HCT116 (cell line): ENCODE results near the gene NCBP3. TPM values are rescaled to one million over a fixed set of nuclear protein-coding genes. Genes with fewer than 3 reads are reported as not detected.

Experiments
- ATAC-seq: fragments of 200-7000 bp; cut with Tn5 transposase; 2 replicates; pipeline ENCODE4 v1.9.1; 2020; ENCODE audit warnings: mild to moderate bottlenecking, moderate library complexity
- BruUV-seq: library from RNA; stranded (reverse); fragments of 400-500 nt; replicated peaks from 2 replicates; lab custom pipeline; 2021; lab: Mats Ljungman, UMichigan
- CTCF ChIA-PET: fragments of 300-600 bp; sonication (Branson Sonifier 250); formaldehyde crosslinking; loops from one replicate; lab custom pipeline; 2021; ENCODE audit warnings: antibody characterized with exemption; lab: Charles Lee
- POLR2A ChIA-PET: fragments of 300-600, 350-600 bp; sonication (Branson Sonifier 250); formaldehyde crosslinking; loops from one replicate; lab custom pipeline; 2021; ENCODE audit warnings: antibody characterized with exemption; lab: Charles Lee
- RAD21 ChIA-PET, 2 experiments: fragments of 300-600 bp; sonication (Branson Sonifier 250); formaldehyde crosslinking; loops; one replicate each; lab custom pipeline; 2023; ENCODE audit warnings: low total read pairs in 2 of 2; ENCODE audit not compliant: uncharacterized antibody in 2 of 2, unreplicated experiment in 2 of 2, low non-redundant PET in 1 of 2; lab: Charles Lee
- DNase-seq: peaks from one replicate; pipeline ENCODE4 v3.0.0-alpha.2; 2010; ENCODE audit warnings: low read depth, low spot score
- H2AFZ ChIP-seq: fragments of 200-600 bp; shearing (Covaris generic), sonication (generic); 2 replicates; pipeline ENCODE4 v1.6.1; 2017; ENCODE audit warnings: low read depth, mixed run types, mixed read lengths, antibody characterized with exemption, low read length; ENCODE audit not compliant: poor library complexity, severe bottlenecking
- H3K27ac ChIP-seq: 2 replicates; pipeline ENCODE4 v1.5.1; 2012; ENCODE audit warnings: low read depth, low read length
- H3K27me3 ChIP-seq: fragments of 200-600 bp; sonication (generic); 2 replicates; pipeline ENCODE4 v1.6.1; 2016; ENCODE audit warnings: mixed run types, low read length, mixed read lengths; ENCODE audit not compliant: insufficient read depth
- H3K36me3 ChIP-seq, 2 experiments: fragments of 200-500 bp in 1 of 2; fragments of 200-600 bp in 1 of 2; sonication (Bioruptor generic) in 1 of 2; sonication (generic) in 1 of 2; 2 replicates each; pipeline versions ENCODE4 v1.5.1 to v1.6.1; 2014 to 2016; ENCODE audit warnings: low read length in 2 of 2, inconsistent platforms in 1 of 2, mixed read lengths in 1 of 2, mixed run types in 1 of 2; ENCODE audit not compliant: insufficient read depth in 2 of 2, control insufficient read depth in 1 of 2
- H3K4me1 ChIP-seq, 2 experiments: fragments of 200-600 bp in 1 of 2; sonication (generic) in 1 of 2; 2 replicates each; pipeline versions ENCODE4 v1.5.1 to v1.6.1; 2012 to 2017; ENCODE audit warnings: low read length in 2 of 2, inconsistent platforms in 1 of 2, mild to moderate bottlenecking in 1 of 2, mixed read lengths in 1 of 2, mixed run types in 1 of 2, moderate library complexity in 1 of 2; ENCODE audit not compliant: insufficient read depth in 2 of 2, control insufficient read depth in 1 of 2
- H3K4me2 ChIP-seq: fragments of 200-600 bp; sonication (generic); 2 replicates; pipeline ENCODE4 v1.6.1; 2017; ENCODE audit warnings: mixed run types, low read length, mixed read lengths
- H3K4me3 ChIP-seq, 2 experiments: fragments of 200-600 bp in 1 of 2; sonication (generic) in 1 of 2; replicated peaks in 1 of 2; 2 replicates each; pipeline ENCODE4 v1.5.1; 2011 to 2016; ENCODE audit warnings: low read length in 2 of 2, control low read depth in 1 of 2, low read depth in 1 of 2, mild to moderate bottlenecking in 1 of 2, mixed read lengths in 1 of 2, mixed run types in 1 of 2
- H3K79me2 ChIP-seq: fragments of 200-600 bp; sonication (generic); 2 replicates; pipeline ENCODE4 v1.6.1; 2017; ENCODE audit warnings: mild to moderate bottlenecking, mixed run types, low read length, moderate library complexity, mixed read lengths; ENCODE audit not compliant: insufficient read depth
- H3K9ac ChIP-seq: fragments of 200-600 bp; sonication (generic); 2 replicates; pipeline ENCODE4 v1.6.1; 2016; ENCODE audit warnings: low read length, mixed read lengths
- H3K9me2 ChIP-seq: fragments of 200-600 bp; sonication (generic), shearing (Covaris generic); 2 replicates; pipeline ENCODE4 v1.6.1; 2017; ENCODE audit warnings: mixed run types, mild to moderate bottlenecking, moderate library complexity; ENCODE audit not compliant: insufficient read depth
- H3K9me3 ChIP-seq, 2 experiments: fragments of 200-500 bp in 1 of 2; fragments of 200-600 bp in 1 of 2; sonication (Bioruptor generic) in 1 of 2; sonication (generic) in 1 of 2; 2 replicates each; pipeline ENCODE4 v1.6.1; 2014 to 2017; ENCODE audit warnings: low read length in 2 of 2, mixed read lengths in 2 of 2, inconsistent platforms in 1 of 2, low read depth in 1 of 2, mild to moderate bottlenecking in 1 of 2, mixed run types in 1 of 2, moderate library complexity in 1 of 2; ENCODE audit not compliant: control insufficient read depth in 1 of 2, insufficient read depth in 1 of 2
- H4K20me1 ChIP-seq: fragments of 200-600 bp; sonication (generic), shearing (Covaris generic); 2 replicates; pipeline ENCODE4 v1.6.1; 2017; ENCODE audit warnings: mixed run types, mild to moderate bottlenecking, moderate library complexity; ENCODE audit not compliant: insufficient read depth
- ATF3 ChIP-seq: IDR thresholded peaks from 2 replicates; pipeline ENCODE4 v1.6.1; 2012
- CTCF ChIP-seq, 3 experiments: fragments of 200-600 bp in 1 of 3; sonication (generic) in 1 of 3; IDR thresholded peaks in 2 of 3; conservative IDR thresholded peaks in 1 of 3; 2 replicates each; pipeline ENCODE4 v1.5.1; 2012 to 2017; ENCODE audit warnings: low read depth in 2 of 3, low read length in 2 of 3, antibody characterized with exemption in 1 of 3, borderline replicate concordance in 1 of 3, control low read depth in 1 of 3, mild to moderate bottlenecking in 1 of 3, mixed read lengths in 1 of 3, mixed run types in 1 of 3, moderate library complexity in 1 of 3; ENCODE audit not compliant: insufficient read depth in 1 of 3
- POLR2A ChIP-seq: IDR thresholded peaks from 2 replicates; pipeline ENCODE4 v1.7.0; 2011; ENCODE audit warnings: borderline replicate concordance; ENCODE audit not compliant: insufficient read depth, insufficient read length; ENCODE audit errors: extremely low read depth
- RAD21 ChIP-seq: IDR thresholded peaks from 2 replicates; pipeline ENCODE4 v1.6.1; 2012; ENCODE audit warnings: low read depth, mild to moderate bottlenecking
- ZFX ChIP-seq: fragments of 450-650 bp; IDR thresholded peaks from 2 replicates; pipeline ENCODE4 v1.6.1; 2017
- ZNF274 ChIP-seq: fragments of 200-500 bp; sonication (Bioruptor generic); IDR thresholded peaks from 2 replicates; pipeline ENCODE4 v1.6.1; 2014; ENCODE audit warnings: mild to moderate bottlenecking, low read depth, low read length, inconsistent platforms
- intact Hi-C: fragments of 100-400 bp; cut with micrococcal nuclease; formaldehyde crosslinking; loops from 2 replicates; pipeline ENCODE4 v1.10.0; 2022
- total RNA-seq: library from RNA; stranded (reverse); gene quantifications from one replicate; pipeline ENCODE4 v1.2.1, GENCODE V29; 2021; ENCODE audit not compliant: unreplicated experiment

The NCBP3 gene
- total RNA-seq, 1 experiment from 2014 or later: 46.5 TPM

- TF ChIP-seq CTCF (IDR thresholded peaks at IDR 0.05 in 2 of 3, conservative IDR thresholded peaks at IDR 0.05 in 1 of 3; ENCODE audit: borderline replicate concordance in 1 of 3, insufficient read depth in 1 of 3, low read depth in 2 of 3, low read length in 2 of 3) (no peak), ZNF274 (no peak), ATF3 (no peak), RAD21 (no peak), POLR2A (no peak)
- TF ChIP-seq, all 23 proteins: peak for 0
Observed at GRCh38 chr17:3759597-3760216, 86.3 kb downstream of the NCBP3 start (continued).

GRCh38 chr17:3755335-3756030, 90.6 kb downstream of the NCBP3 start:
- no peaks in the 10 kb centered on the region for H3K27me3 ChIP-seq
- H3K79me2 ChIP-seq: no peaks in the 10 kb centered on the region
- ChIA-PET RAD21 (interaction anchor here in 1 of 2 experiments (0.8 to 1.0 kb wide), 2 partner anchors 18 to 116 kb away, joined by 3 read pairs; no protein-coding TSS in a partner anchor), CTCF (interaction anchor here (0.7 to 2.7 kb wide), 3 partner anchors 17 to 652 kb away, joined by 4 to 20 read pairs (median 6); no protein-coding TSS in a partner anchor)
- H3K27ac ChIP-seq: peak overlapping the region; percentile 64
- H3K9ac ChIP-seq: peak overlapping the region; percentile 76
- no peak for TF ChIP-seq RAD21
- peak; percentile 44; the same call in 1 of the 2 replicates for TF ChIP-seq ZFX
- TF ChIP-seq POLR2A: peak; percentile 6
- TF ChIP-seq, all 23 proteins: peak for 2
- intact Hi-C loops: no loop called here
- Histone ChIP-seq H3K4me1 (peaks cover 4 to 16% of the 10 kb centered on the region in 2 experiments; a peak in 3 of 4 replicates), H3K4me2 (peak overlapping the region; percentile 96), H2AFZ (no peak overlapping the region), H3K9me3 (no peaks in the 10 kb centered on the region), H4K20me1 (no peaks in the 10 kb centered on the region), H3K36me3 (no peaks in the 10 kb centered on the region), H3K9me2 (no peaks in the 10 kb centered on the region), H3K4me3 (peak overlapping the region; percentile 65 to 81)
- POLR2A ChIA-PET: interaction anchor here (0.6 to 0.7 kb wide), 3 partner anchors 17 to 1680 kb away, joined by 3 read pairs; no protein-coding TSS in a partner anchor
- BruUV-seq: TSS peak; percentile 86
- no peak for ATAC-seq
- DNase-seq: no peak
